Mesodermal cell (in vitro differentiated cells): ENCODE data around the gene DHRSX.
"Not testable (repeated sequence)": the region's sequence is repeated elsewhere in the genome, so short reads cannot be mapped to it uniquely, and the experiment has no call there.

ENCODE experiments used
- H3K27ac ChIP-seq: 2 replicates; pipeline ENCODE4 v1.7.0; 2013; ENCODE audit warnings: mild to moderate bottlenecking, low read depth, low read length, moderate library complexity; ENCODE audit not compliant: severe bottlenecking
- H3K36me3 ChIP-seq: 2 replicates; pipeline ENCODE4 v1.7.1; 2013; ENCODE audit warnings: mild to moderate bottlenecking, low read length, moderate library complexity; ENCODE audit not compliant: control insufficient read depth, insufficient read depth
- H3K4me1 ChIP-seq: one replicate; pipeline ENCODE4 v1.7.1; 2013; ENCODE audit warnings: mild to moderate bottlenecking, low read length; ENCODE audit not compliant: insufficient read depth, control insufficient read depth, poor library complexity, severe bottlenecking
- H3K4me3 ChIP-seq: 2 replicates; pipeline ENCODE4 v1.7.0; 2013; ENCODE audit warnings: low read length, control low read depth, mild to moderate bottlenecking; ENCODE audit not compliant: insufficient read depth, poor library complexity, severe bottlenecking; ENCODE audit errors: extremely low read depth
- H3K9me3 ChIP-seq: 2 replicates; pipeline ENCODE4 v1.7.1; 2013; ENCODE audit warnings: mild to moderate bottlenecking, low read length, moderate library complexity; ENCODE audit not compliant: control insufficient read depth
- WGBS, 2 experiments: methylation state at CpG; one replicate each; pipeline ENCODE4 v1.1.5; 2013; ENCODE audit warnings: missing lambda C conversion rate in 2 of 2; ENCODE audit not compliant: insufficient coverage in 2 of 2; 5-methylcytosine and 5-hydroxymethylcytosine counted together

The DHRSX gene

DNA sequence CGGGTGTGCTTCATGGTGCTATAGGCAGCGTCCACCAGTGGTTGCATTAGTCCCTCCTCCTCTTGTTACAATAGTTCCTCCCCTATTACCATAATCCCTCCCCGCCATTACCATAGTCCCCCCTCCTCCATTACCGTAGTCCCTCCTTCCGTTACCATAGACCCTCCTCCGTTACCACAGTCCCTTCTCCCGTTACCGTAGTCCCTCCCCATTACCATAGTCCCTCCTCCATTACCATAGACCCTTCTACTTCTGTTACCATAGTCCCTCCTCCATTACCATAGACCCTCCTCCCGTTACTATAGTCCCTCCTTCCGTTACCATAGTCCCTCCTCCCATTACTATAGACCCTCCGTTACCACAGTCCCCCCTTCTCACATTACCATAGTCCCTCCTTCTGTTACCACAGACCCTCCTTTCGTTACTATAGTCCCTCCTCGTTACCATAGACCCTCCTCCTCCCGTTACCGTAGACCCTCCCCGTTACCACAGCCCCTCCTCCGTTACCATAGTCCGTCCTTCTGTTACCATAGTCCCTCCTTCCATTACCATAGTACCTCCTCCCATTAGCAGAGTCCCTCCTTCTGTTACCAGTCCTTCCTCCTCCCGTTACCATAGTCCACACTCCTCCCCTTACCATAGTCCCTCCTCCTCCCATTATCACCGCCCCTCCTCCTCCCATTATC lies 129.6 kb downstream of the DHRSX start:
- WGBS, 2 experiments, result 89 to 92% methylated on average over 16 to 20 of the region's 20 CpGs
- H3K4me3 ChIP-seq, result no peak overlapping the region
- peaks cover 2% of the 10 kb centered on the region for H3K4me1 ChIP-seq
- H3K36me3 ChIP-seq, result no peaks in the 10 kb centered on the region
- H3K9me3 ChIP-seq, result no peaks in the 10 kb centered on the region
- no peak overlapping the region for H3K27ac ChIP-seq

DNA sequence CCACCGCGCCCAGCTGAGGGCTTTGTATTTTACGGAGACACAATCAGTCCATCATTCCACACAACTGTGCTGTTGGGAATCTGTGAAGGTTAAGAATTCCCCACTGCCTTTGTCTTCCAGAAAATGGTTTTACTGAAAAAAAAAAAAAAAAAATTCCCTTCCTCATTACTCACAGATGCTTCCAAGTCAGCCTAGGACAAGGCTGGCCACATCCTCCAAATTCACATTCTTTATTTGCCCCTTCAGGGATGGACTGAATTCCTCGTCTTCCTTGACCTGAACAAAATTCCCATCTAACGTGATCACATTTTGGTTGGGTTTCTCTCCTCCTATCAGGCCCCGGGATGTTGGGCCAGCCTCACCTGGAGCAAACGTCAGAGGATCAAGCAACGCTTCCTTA lies 130.3 kb downstream of the DHRSX start:
- Histone ChIP-seq H3K27ac (no peak overlapping the region), H3K4me1 (peaks cover 2% of the 10 kb centered on the region), H3K4me3 (no peak overlapping the region), H3K36me3 (no peaks in the 10 kb centered on the region), H3K9me3 (no peaks in the 10 kb centered on the region)
- WGBS, 2 experiments, result 85 to 91% methylated on average over 5 of the region's 8 CpGs

DNA sequence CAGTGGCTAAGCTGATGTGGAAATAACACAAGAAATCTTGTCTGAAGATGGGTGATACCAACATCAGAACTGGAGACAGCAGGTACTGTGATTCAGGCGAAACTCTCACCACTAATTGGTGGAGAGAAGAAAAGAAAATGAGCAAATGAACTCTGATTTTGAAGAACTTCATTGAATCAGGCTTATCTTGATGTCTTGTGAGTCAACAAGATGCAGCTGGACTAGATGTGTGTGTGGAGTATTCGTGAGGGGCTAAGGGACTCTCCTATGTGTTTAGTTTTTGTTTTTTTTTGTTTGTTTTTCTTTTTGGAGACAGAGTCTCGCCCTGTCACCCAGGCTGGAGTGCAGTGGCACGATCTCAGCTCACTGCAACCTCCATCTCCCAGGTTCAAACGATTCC lies 131.6 kb downstream of the DHRSX start:
- Histone ChIP-seq H3K4me3 (no peak overlapping the region), H3K9me3 (no peaks in the 10 kb centered on the region), H3K27ac (no peak overlapping the region), H3K4me1 (peaks cover 2% of the 10 kb centered on the region), H3K36me3 (no peaks in the 10 kb centered on the region)
- 92 to 93% methylated on average over 3 to 5 of the region's 5 CpGs for WGBS, 2 experiments

DNA sequence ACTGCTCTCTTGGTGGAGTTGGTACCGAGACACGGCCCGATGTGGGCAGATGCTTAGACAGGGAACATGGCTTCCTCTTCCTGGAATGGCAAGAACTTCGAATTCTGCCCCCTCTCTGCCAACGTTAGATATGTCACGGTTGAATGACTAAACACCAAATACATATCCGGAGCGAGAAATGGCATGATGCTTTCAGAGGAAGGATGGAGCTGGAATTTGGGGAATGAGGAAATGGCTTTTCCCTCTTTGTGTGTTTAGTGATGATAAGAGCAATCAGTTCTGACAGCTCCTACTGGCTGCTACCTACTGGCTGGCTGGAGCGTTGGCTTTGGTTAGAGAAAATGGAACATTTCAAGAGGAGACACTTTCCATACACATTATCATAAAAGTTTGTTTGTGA lies 140.0 kb downstream of the DHRSX start:
- no peak overlapping the region for H3K27ac ChIP-seq
- 78 to 80% methylated on average over 3 to 6 of the region's 9 CpGs for WGBS, 2 experiments
- H3K9me3 ChIP-seq, result peaks cover 8% of the 10 kb centered on the region
- peaks cover 4% of the 10 kb centered on the region for H3K36me3 ChIP-seq
- H3K4me1 ChIP-seq, result no peaks in the 10 kb centered on the region
- H3K4me3 ChIP-seq, result no peak overlapping the region

DNA sequence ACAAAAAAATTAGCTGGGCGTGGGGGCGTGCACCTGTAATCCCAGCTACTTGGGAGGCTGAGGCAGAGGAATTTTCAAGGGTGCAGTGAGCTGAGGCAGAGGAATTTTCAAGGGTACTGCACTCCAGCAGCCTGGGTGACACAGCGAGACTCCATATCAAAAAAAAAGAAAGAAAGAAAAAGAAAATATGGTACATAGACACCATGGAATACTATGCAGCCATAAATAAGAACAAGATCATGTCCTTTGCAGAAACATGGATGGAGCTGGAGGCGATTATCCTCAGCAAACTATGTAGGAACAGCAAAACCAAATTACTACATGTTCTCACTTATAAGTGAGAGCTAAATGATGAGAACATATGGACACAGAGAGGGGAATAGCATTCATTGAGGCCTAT lies 141.3 kb downstream of the DHRSX start:
- H3K4me1 ChIP-seq, H3K36me3 ChIP-seq, H3K4me3 ChIP-seq, H3K27ac ChIP-seq, H3K9me3 ChIP-seq: not testable (repeated sequence)
- 100% methylated on average over 2 of the region's 4 CpGs; no CpG with 5 or more reads in 1 of the 2 experiments for WGBS, 2 experiments

DNA sequence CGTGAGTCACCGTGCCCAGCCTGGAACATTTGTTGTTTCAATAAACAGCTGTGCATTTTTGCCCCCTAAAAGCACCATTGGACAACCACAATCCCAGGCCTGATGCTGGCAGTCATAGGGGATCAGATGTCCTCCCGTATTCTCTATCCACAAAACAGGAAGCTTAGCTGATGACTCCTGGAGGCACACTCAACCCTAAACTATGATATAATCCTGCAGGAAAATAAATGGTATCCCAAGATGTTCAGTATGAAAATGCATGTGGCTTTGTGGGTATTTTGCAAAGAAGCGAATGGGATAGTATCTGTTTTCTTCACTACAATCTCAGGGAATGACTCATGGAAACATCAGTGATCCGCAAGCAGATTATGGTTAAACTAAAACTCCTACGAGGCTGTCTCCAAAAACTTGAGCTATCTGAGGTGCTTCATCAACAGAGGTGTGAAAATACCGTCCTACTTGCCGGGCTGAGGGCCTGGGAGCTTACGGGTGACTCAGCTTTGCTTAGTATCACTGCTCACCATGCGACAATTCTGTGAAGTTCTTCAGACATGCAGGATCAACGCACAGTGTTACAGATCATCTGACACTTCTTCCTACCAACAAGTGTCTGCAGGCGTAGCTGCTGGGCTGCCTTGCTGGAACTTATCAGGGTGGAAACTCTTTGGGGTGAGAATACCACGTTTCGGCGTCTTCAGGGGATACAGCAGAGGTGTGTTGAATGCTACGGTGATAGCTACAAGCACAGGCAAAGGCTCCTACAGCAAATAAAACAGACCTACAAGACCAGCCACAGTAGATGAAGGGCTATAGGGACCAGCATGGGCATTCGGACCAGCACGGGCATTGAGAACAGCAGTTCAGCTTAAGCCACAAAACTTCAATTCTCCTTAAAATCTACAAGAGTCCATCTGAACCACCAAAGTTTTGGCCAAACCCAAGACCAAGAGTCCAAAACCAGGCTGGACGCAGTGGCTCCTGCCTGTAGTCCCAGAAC lies 148.5 kb downstream of the DHRSX start:
- H3K4me1 ChIP-seq, result peaks cover 28% of the 10 kb centered on the region
- H3K4me3 ChIP-seq, result no peak overlapping the region
- H3K9me3 ChIP-seq, result no peaks in the 10 kb centered on the region
- peaks cover 3% of the 10 kb centered on the region for H3K36me3 ChIP-seq
- WGBS, 2 experiments, result 74 to 81% methylated on average over 12 to 16 of the region's 19 CpGs
- peak overlapping the region; percentile 84 for H3K27ac ChIP-seq

DNA sequence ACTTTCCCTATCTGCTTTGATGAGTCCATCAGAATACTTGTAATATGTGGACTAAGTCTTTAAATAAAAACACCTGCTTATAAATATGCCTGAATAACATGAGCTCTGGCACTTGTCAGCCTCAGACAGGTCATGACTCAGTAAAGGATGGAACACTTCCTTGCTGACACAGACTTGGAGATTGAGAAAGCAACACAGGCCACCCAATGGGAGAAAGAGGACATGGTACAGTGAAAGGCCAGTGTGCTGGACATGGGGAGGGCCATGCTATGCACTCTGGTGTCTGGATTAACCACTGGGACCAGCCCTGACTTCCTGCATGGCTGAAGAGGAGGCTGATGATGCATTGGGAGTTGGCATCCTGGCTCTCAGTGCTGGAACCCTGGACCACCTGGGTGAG lies 149.5 kb downstream of the DHRSX start:
- Histone ChIP-seq H3K4me3 (no peak overlapping the region), H3K9me3 (no peaks in the 10 kb centered on the region), H3K27ac (peak overlapping the region; percentile 84), H3K36me3 (peaks cover 6% of the 10 kb centered on the region), H3K4me1 (peaks cover 28% of the 10 kb centered on the region)

DNA sequence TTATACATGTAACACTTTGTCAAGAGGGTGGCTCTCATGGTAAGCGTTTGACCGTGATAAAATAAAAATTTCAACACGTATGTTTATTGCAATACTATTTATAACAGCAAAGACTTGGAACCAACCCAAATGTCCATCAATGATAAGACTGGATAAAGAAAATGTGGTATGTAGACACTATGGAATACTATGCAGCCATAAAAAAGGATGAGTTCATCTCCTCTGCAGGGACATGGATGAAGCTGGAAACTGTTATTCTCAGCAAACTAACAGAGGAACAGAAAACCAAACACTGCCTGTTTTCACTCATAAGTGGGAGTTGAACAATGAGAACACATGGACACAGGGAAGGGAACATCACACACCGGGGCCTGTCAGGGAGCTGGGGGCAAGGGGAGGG lies 150.1 kb downstream of the DHRSX start:
- peaks cover 28% of the 10 kb centered on the region for H3K4me1 ChIP-seq
- 86 to 90% methylated on average over 1 of the region's 4 CpGs for WGBS, 2 experiments
- H3K4me3 ChIP-seq, H3K27ac ChIP-seq, H3K9me3 ChIP-seq, H3K36me3 ChIP-seq: not testable (repeated sequence)

DNA sequence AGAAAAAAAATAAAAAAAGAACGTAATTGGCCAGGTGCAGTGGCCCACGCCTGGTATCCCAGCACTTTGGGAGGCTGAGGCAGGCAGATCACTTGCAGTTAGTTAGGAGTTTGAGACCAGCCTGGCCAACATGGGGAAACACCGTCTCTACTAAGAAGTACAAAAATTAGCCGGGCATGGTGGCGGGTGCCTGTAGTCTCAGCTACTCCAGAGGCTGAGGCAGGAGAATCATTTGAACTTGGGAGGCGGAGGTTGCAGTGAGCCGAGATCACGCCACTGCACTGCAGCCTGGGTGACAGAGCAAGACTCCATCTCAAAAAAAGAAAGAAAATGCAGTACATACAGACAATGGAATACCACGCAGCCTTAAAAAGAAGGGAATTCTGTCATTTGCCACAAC lies 150.7 kb downstream of the DHRSX start:
- H3K36me3 ChIP-seq, H3K27ac ChIP-seq, H3K9me3 ChIP-seq, H3K4me3 ChIP-seq: not testable (repeated sequence)
- peaks cover 28% of the 10 kb centered on the region for H3K4me1 ChIP-seq
- 92 to 96% methylated on average over 6 to 7 of the region's 9 CpGs for WGBS, 2 experiments

DNA sequence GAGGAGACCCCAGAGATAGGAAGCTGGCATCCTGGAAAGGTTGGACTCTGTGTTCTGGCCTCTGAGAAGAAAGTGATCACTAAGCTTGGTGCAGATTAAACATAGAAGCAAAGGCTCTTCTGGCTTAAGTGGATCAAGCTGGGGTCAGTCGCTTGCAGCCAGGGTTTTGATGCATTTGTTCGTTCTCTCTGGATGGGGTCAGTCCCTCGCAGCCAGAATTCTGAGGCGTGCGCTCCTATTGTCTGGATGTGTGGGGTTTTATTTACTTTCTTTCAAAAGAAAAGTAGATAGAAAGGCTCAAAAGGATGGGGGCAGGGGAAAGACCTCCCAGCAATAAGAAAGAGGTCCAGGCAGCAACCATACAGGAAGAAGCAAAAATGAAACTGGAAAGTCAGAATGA lies 152.6 kb downstream of the DHRSX start:
- peaks cover 25% of the 10 kb centered on the region for H3K4me1 ChIP-seq
- 74 to 80% methylated on average over 4 to 5 of the region's 5 CpGs for WGBS, 2 experiments
- no peak overlapping the region for H3K27ac ChIP-seq
- H3K36me3 ChIP-seq, result peaks cover 6% of the 10 kb centered on the region
- peaks cover 10% of the 10 kb centered on the region for H3K9me3 ChIP-seq
- no peak overlapping the region for H3K4me3 ChIP-seq

DNA sequence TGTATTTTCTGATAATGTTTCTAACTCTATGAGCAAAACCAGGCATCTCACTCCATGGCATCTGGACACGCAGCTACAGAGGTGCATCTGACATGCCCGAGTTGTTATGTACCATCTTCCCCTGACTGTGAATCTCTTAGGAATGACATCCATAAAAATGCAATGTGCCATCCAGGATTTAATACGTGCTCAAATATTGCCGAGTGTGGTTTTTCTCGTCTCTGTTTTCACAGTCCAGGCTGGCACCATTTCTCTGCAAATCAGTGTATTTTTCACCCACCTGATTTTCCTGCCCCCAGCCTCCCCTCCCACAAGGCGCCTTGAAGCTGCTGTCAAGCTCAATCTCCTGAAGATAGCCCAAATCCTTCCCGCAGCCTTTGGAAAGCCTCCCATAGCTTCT lies 154.6 kb downstream of the DHRSX start:
- 81 to 82% methylated on average over 6 to 7 of the region's 7 CpGs for WGBS, 2 experiments
- Histone ChIP-seq H3K4me1 (peaks cover 13% of the 10 kb centered on the region), H3K36me3 (peaks cover 7% of the 10 kb centered on the region), H3K4me3 (no peak overlapping the region), H3K9me3 (peaks cover 10% of the 10 kb centered on the region), H3K27ac (no peak overlapping the region)
